ENCODE data around the gene RGS17.

- TF ChIP-seq, protein P1, sequence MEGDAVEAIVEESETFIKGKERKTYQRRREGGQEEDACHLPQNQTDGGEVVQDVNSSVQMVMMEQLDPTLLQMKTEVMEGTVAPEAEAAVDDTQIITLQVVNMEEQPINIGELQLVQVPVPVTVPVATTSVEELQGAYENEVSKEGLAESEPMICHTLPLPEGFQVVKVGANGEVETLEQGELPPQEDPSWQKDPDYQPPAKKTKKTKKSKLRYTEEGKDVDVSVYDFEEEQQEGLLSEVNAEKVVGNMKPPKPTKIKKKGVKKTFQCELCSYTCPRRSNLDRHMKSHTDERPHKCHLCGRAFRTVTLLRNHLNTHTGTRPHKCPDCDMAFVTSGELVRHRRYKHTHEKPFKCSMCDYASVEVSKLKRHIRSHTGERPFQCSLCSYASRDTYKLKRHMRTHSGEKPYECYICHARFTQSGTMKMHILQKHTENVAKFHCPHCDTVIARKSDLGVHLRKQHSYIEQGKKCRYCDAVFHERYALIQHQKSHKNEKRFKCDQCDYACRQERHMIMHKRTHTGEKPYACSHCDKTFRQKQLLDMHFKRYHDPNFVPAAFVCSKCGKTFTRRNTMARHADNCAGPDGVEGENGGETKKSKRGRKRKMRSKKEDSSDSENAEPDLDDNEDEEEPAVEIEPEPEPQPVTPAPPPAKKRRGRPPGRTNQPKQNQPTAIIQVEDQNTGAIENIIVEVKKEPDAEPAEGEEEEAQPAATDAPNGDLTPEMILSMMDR (IDR thresholded peaks at IDR 0.05) = no peak
- no peak for TF ChIP-seq EP300 (IDR thresholded peaks at IDR 0.05)
- TF ChIP-seq POLR2A (IDR thresholded peaks at IDR 0.05; ENCODE audit: low read depth) = no peak
- no peak for TF ChIP-seq POLR2AphosphoS5 (IDR thresholded peaks at IDR 0.05)
Measured at GRCh38 chr6:153059757-153060156, 71.3 kb downstream of the RGS17 start.

All from esophagus muscularis mucosa (tissue), 4 donors.